ENCODE data around the gene SGCE.

SGCE gene

DNA sequence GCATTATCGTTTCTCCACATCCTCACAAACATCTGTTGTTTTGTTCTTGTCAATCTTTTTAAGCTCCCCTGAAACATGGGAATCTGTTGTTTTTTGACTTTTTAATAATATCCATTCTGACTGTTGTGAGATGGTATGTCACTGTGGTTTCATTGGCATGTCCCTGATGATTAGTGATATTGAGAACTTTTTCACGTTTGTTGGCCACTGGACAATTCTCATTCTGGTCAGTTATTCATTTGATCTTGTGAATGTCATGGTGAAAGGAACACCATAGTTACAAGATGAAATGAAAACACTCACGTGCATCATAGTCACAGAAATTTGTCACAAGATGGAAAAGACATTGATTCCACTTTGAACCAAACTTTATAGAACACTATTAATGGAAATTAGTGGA, 20.5 kb upstream of the SGCE start:
- Histone ChIP-seq H3K36me3 (replicated peaks; ENCODE audit: insufficient read depth, low read length) (no peaks in the 10 kb centered on the region), H3K9me2 (replicated peaks; ENCODE audit: insufficient read depth, low read length) (no peaks in the 10 kb centered on the region), H3K4me2 (ENCODE audit: low read depth, low read length) (no peak overlapping the region), H3K79me2 (ENCODE audit: low read length) (no peaks in the 10 kb centered on the region), H3K27ac (ENCODE audit: low read length) (no peak overlapping the region), H4K20me1 (ENCODE audit: insufficient read depth, low read length) (no peaks in the 10 kb centered on the region), H2AFZ (ENCODE audit: low read length) (no peak overlapping the region), H3F3A (ENCODE audit: insufficient read depth, low read length) (no peaks in the 10 kb centered on the region), H3K27me3 (replicated peaks; ENCODE audit: insufficient read depth, low read length) (no peaks in the 10 kb centered on the region), H3K9ac (ENCODE audit: low read length) (no peak overlapping the region), H3K4me1 (ENCODE audit: low read length) (no peaks in the 10 kb centered on the region), H3K9me3 (replicated peaks; ENCODE audit: insufficient read depth, low read length) (no peaks in the 10 kb centered on the region), H3K4me3 (ENCODE audit: low read length) (no peak overlapping the region)
- TF ChIP-seq, protein P1, sequence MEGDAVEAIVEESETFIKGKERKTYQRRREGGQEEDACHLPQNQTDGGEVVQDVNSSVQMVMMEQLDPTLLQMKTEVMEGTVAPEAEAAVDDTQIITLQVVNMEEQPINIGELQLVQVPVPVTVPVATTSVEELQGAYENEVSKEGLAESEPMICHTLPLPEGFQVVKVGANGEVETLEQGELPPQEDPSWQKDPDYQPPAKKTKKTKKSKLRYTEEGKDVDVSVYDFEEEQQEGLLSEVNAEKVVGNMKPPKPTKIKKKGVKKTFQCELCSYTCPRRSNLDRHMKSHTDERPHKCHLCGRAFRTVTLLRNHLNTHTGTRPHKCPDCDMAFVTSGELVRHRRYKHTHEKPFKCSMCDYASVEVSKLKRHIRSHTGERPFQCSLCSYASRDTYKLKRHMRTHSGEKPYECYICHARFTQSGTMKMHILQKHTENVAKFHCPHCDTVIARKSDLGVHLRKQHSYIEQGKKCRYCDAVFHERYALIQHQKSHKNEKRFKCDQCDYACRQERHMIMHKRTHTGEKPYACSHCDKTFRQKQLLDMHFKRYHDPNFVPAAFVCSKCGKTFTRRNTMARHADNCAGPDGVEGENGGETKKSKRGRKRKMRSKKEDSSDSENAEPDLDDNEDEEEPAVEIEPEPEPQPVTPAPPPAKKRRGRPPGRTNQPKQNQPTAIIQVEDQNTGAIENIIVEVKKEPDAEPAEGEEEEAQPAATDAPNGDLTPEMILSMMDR (IDR thresholded peaks at IDR 0.05; ENCODE audit: low read length) = no peak
- no peak for TF ChIP-seq EZH2 (optimal IDR thresholded peaks at IDR 0.05; ENCODE audit: low read depth, low read length)
- no peak for TF ChIP-seq EZH2phosphoT487 (IDR thresholded peaks at IDR 0.05; ENCODE audit: low read length)
- DNase-seq = no peak

DNA sequence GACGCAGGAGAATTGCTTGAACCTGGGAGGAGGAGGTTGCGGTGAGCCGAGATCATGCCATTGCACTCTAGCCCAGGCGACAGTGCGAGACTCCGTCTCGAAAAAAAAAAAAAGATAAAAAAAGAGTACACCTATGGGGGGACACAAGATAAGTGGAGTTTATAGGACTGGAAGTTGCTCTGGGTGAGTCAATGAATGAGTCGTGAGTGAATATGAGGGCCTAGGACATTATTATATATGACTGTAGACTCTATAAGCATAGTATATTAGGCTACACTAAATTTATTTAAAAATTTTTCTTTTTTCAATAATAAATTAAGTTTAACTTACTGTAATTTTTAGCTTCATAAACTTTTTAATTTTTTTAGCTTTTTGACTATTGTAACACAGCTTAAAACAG, 19.4 kb upstream of the SGCE start:
- H3K36me3 ChIP-seq (replicated peaks; ENCODE audit: insufficient read depth, low read length) = no peaks in the 10 kb centered on the region
- no peaks in the 10 kb centered on the region for H3F3A ChIP-seq (ENCODE audit: insufficient read depth, low read length)
- TF ChIP-seq EZH2 (optimal IDR thresholded peaks at IDR 0.05; ENCODE audit: low read depth, low read length) = no peak
- TF ChIP-seq, protein P1 (IDR thresholded peaks at IDR 0.05; ENCODE audit: low read length) = no peak
- TF ChIP-seq EZH2phosphoT487 (IDR thresholded peaks at IDR 0.05; ENCODE audit: low read length) = no peak
- no peak overlapping the region for H3K27ac ChIP-seq (ENCODE audit: low read length)
- no peaks in the 10 kb centered on the region for H3K27me3 ChIP-seq (replicated peaks; ENCODE audit: insufficient read depth, low read length)
- no peak overlapping the region for H3K4me3 ChIP-seq (ENCODE audit: low read length)
- H3K9me3 ChIP-seq (replicated peaks; ENCODE audit: insufficient read depth, low read length) = no peaks in the 10 kb centered on the region
- no peaks in the 10 kb centered on the region for H3K9me2 ChIP-seq (replicated peaks; ENCODE audit: insufficient read depth, low read length)
- H3K9ac ChIP-seq (ENCODE audit: low read length) = no peak overlapping the region
- H4K20me1 ChIP-seq (ENCODE audit: insufficient read depth, low read length) = no peaks in the 10 kb centered on the region
- no peaks in the 10 kb centered on the region for H3K79me2 ChIP-seq (ENCODE audit: low read length)
- no peak for DNase-seq
- no peak overlapping the region for H3K4me2 ChIP-seq (ENCODE audit: low read depth, low read length)
- no peak overlapping the region for H2AFZ ChIP-seq (ENCODE audit: low read length)
- H3K4me1 ChIP-seq (ENCODE audit: low read length) = no peaks in the 10 kb centered on the region

DNA sequence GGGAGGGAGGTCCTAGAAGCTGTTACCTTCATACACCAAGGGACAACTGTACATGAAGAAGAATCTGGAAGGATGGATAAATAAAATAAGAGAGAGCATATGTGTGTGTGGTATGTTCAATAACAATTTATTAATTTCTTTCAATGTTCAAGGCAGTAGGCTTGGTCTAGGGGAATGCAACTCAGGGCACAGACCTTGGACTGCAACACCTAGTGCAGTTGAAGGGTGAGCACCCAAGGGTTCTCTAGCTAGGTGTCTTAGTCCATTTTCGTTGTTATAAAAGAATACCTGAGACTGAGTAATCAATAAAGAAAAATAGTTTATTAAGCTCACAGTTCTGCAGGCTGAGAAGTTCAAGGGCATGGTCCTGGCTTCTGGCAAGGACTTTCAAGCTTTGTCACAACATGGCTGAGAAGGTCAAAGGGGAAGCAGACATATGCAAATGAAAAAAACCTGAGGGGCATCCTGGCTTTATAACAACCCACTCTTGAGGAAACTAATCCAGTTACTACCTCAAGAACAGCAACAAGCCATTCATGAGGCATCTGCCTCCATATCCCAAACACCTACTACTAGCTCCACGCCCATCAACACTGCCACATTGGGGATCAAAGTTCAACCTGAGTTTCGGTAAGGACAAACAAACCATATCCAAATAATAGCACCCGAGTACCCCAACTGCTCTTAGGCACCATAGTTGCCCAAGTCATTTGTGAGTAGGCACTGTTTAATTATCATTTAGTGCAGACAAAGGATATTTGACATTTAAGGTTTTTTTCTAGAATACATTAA, 15.7 kb upstream of the SGCE start:
- H3K79me2 ChIP-seq (ENCODE audit: low read length) = no peaks in the 10 kb centered on the region
- no peaks in the 10 kb centered on the region for H3K36me3 ChIP-seq (replicated peaks; ENCODE audit: insufficient read depth, low read length)
- no peak overlapping the region for H3K9ac ChIP-seq (ENCODE audit: low read length)
- H3F3A ChIP-seq (ENCODE audit: insufficient read depth, low read length) = no peaks in the 10 kb centered on the region
- H3K9me2 ChIP-seq (replicated peaks; ENCODE audit: insufficient read depth, low read length) = no peaks in the 10 kb centered on the region
- no peaks in the 10 kb centered on the region for H4K20me1 ChIP-seq (ENCODE audit: insufficient read depth, low read length)
- no peak overlapping the region for H3K4me2 ChIP-seq (ENCODE audit: low read depth, low read length)
- H3K4me1 ChIP-seq (ENCODE audit: low read length) = no peaks in the 10 kb centered on the region
- H3K27me3 ChIP-seq (replicated peaks; ENCODE audit: insufficient read depth, low read length) = no peaks in the 10 kb centered on the region
- DNase-seq = no peak
- no peak overlapping the region for H2AFZ ChIP-seq (ENCODE audit: low read length)
- TF ChIP-seq EZH2phosphoT487 (IDR thresholded peaks at IDR 0.05; ENCODE audit: low read length) (no peak), EZH2 (optimal IDR thresholded peaks at IDR 0.05; ENCODE audit: low read depth, low read length) (no peak)
- TF ChIP-seq, protein P1 (IDR thresholded peaks at IDR 0.05; ENCODE audit: low read length) = no peak
- no peak overlapping the region for H3K27ac ChIP-seq (ENCODE audit: low read length)
- no peaks in the 10 kb centered on the region for H3K9me3 ChIP-seq (replicated peaks; ENCODE audit: insufficient read depth, low read length)
- no peak overlapping the region for H3K4me3 ChIP-seq (ENCODE audit: low read length)
